HG03342 (cell line): Measurements from ENCODE around the gene CABCOCO1.

Experiments
- ATAC-seq: cut with Tn5 transposase; IDR thresholded peaks from one replicate; pipeline ENCODE4 v1.9.1; 2021; ENCODE audit warnings: mild to moderate bottlenecking, moderate library complexity; ENCODE audit not compliant: unreplicated experiment

CABCOCO1 gene

GRCh38 chr10:61754587-61755550 is 92.1 kb downstream of the CABCOCO1 start:
- no peak for ATAC-seq

- no peak for ATAC-seq
Observed at GRCh38 chr10:61757001-61757400, 94.3 kb downstream of the CABCOCO1 start.

GRCh38 chr10:61757525-61758397 is 95.0 kb downstream of the CABCOCO1 start:
- no peak for ATAC-seq

GRCh38 chr10:61758433-61758832 is 95.7 kb downstream of the CABCOCO1 start:
- ATAC-seq: no peak

GRCh38 chr10:61759751-61760150 is 97.0 kb downstream of the CABCOCO1 start:
- ATAC-seq: no peak

GRCh38 chr10:61760943-61761824 is 98.5 kb downstream of the CABCOCO1 start:
- ATAC-seq: no peak

- no peak for ATAC-seq
Observed at GRCh38 chr10:61761825-61762217, 99.1 kb downstream of the CABCOCO1 start.

GRCh38 chr10:61763778-61764177 is 101.0 kb downstream of the CABCOCO1 start:
- ATAC-seq: no peak

- no peak for ATAC-seq
Observed at GRCh38 chr10:61764486-61764885, 101.8 kb downstream of the CABCOCO1 start.

GRCh38 chr10:61765176-61766087 is 102.7 kb downstream of the CABCOCO1 start:
- ATAC-seq: no peak

- ATAC-seq: no peak
Observed at GRCh38 chr10:61766927-61767326, 104.2 kb downstream of the CABCOCO1 start.

- no peak for ATAC-seq
Observed at GRCh38 chr10:61774031-61774430, 111.3 kb downstream of the CABCOCO1 start.

- ATAC-seq: no peak
Observed at GRCh38 chr10:61775111-61775510, 112.4 kb downstream of the CABCOCO1 start.

GRCh38 chr10:61776615-61777266 is 114.0 kb downstream of the CABCOCO1 start:
- no peak for ATAC-seq

GRCh38 chr10:61778137-61778536 is 115.4 kb downstream of the CABCOCO1 start:
- no peak for ATAC-seq

- no peak for ATAC-seq
Observed at GRCh38 chr10:61779276-61779675, 116.5 kb downstream of the CABCOCO1 start.

- ATAC-seq: no peak
Observed at GRCh38 chr10:61779950-61780659, 117.4 kb downstream of the CABCOCO1 start.

GRCh38 chr10:61780732-61781131 is 118.0 kb downstream of the CABCOCO1 start:
- no peak for ATAC-seq
